ELF-1 (cell line): Measurements from ENCODE around the gene ZNF652.
"Not testable (repeated sequence)": the region's sequence is repeated elsewhere in the genome, so short reads cannot be mapped to it uniquely, and the experiment has no call there.

ENCODE experiments used
- DNase-seq: peaks from one replicate; pipeline ENCODE4 v3.0.0-alpha.2; 2016; ENCODE audit warnings: low read depth, low spot score

ZNF652 gene

DNA sequence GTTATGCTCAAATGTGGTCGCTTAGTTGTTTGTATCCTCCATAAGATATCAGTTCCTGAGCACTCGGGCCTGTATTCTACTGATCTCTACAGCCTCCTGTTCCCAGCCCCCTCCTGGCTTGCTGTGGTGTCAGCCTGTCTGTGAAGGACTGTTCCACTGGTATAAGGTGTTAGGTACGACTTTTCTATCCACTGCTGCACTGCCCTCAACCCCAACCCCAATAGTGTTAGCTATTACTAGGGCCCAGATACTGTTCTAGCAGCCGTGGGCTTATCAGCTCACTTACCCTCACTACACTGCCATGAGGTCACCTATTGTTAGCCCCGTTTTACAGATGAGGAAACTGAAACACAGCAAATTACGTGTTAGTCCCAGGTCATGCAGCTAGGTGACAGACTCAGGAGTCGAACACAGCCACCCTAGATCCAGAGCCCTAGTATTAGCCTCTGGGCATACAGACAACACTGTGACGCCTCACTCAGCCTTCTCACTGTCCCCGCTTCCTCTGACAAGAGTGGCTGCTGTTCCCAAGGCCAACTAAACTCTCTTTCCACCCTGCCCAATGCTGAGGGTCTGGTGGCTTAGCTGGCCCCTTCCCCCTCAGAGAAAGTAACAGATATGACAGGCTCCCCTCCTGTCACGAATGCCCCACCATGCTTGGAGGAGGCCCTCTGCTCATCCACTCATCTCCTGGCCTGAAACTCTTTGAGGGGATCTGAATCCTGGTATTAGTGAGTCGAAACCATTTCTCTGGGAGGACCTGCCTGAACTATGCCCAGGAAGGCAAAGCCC is 25.6 kb upstream of the ZNF652 start:
- no peak for DNase-seq

DNA sequence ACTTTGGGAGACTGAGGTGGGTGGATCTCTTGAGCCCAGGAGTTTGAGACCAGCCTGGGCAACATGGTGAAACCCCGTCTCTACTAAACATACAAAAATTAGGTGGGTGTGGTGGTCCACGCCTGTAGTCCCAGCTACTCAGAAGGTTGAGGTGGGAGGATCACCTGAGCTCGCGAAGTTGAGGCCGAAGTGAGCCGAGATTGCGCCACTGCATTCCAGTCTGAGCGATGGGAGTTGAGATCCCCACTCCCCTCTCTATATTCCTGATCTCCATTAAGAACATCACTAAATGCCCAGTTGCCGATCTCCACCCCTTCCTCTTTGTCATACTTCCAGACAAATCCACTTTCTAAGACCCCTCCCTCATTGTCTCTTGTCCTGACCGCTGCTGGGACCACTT is 24.3 kb upstream of the ZNF652 start:
- no peak for DNase-seq

DNA sequence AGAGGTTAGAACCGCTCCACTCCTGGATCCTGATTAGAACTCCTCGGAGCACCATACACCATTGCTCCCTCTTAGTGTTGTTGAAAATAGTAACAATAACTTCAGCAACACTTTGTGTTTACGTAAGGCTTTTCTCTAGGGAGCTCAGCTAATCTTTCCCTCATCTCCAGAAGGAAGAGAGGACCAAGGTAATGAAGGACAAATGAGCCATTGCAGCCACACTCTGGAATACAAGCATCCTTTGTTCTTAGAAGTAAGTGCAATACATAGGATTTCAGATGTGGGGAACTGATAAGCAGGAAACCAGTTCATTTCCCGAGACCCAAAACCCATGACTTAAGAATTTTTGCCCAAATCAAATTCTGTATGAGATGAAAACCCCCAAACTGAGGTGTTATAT is 22.9 kb upstream of the ZNF652 start:
- DNase-seq = no peak

DNA sequence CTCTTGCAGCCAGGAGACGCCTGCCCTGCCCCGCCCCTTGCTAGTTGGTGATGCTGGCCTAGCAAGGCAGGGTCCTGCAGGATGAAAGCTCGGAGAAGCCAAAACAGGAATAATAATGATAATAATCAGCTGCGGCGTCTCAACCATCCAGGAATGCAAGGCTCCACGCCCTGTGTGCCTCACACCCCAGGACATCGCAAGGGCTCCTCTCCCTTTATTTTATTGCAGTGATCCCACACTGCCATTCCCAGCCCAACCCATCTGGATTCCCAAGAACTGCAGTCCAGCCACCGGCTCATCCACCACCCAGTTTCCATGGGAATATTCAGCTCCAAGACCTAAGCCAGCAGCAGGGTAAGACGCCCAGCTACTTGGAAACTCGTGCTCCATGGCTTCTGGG is 21.0 kb upstream of the ZNF652 start:
- DNase-seq = no peak

DNA sequence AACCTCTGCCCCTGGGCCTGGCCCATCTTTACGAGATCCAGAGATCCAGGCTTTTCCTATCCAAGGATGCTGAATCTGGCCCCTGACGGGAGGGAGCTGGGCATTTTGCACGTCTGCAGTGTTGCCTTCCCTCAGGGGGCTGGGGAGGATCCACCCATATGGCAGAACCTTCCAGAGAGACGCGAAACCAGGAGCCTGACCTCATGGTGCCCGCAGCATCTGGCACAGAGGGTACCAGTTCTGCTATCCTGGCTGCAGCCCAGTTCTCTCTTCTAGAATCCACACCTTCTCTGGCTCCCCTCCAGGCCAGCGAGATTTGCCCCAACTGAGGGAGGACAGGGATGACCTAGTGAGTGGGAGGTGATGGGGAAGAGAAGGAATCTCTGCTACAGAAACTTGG is 20.5 kb upstream of the ZNF652 start:
- no peak for DNase-seq

DNA sequence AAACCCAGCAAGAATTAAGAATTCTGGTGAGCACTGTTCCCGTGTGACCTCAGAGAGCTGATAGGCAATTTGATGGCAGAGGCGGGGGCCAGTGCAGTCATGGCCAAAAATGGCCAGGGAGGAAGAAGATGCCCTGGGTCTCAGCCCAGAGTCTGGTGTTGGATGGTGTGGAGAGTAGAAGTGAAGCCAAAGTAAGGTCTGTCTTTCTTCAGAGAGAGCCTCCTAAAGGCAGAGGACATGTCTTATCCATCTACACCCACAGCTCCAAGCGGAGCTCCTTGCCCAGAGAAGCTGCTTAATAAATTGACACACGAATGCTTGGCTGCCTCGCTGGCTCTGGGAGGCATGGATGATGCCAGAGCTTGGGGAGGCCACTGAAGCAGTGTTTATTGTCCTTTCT is 19.7 kb upstream of the ZNF652 start:
- DNase-seq = no peak

DNA sequence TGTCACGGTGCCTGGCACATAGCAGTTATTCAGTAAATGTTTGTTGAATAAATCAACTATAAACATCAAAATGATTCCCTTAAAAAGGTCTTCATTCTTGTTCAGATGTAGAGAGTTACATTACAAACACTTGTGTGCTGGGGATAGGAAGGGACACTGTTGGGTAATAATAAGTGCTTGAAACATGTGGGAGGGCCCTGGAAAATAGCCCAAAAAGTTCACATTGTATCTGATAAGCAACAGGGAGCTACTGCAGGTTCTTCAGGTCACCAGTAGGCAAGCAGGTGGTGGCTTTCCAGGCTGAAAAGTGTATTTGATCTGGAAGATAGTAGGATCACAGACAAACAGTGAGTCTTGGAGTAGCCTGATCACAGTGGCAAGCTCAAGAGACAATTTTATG is 19.0 kb upstream of the ZNF652 start:
- no peak for DNase-seq

DNA sequence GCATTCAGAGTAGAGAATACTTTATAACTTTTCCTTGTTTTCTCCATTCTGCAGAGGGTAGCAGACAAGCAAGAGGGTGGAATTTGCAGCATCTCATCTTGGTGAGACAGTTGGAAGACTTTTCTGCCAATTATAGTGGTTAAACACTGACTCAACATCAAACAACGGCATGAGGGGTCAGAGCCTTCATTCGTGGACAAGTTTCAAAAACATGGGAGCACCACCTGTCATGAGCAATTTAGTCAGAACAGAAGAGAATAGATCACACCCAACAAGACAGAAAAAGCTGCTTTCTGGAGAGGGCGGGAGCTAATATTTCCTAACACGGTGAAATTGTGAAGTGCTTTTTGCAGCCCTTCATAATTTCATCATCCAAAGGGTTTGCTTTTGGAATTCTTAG is 17.9 kb upstream of the ZNF652 start:
- no peak for DNase-seq

DNA sequence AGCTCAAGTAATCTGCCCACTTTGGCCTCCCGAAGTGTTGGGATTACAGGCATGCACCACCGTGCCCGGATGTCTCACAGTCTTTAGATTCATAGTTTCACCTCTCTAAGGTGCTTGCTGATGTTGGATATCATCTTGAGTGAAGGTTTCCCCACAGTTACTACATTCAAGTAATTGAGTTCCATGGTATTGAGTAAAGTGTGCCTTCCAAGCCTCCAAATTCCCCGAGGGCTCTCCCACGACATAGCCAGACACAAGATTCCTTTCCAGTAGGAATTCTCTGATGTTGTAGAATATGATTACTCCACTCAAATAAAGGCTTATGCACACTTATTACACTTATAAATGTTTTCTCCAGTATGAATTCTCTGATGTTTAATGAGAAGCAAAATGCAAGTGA is 16.3 kb upstream of the ZNF652 start:
- DNase-seq = no peak

DNA sequence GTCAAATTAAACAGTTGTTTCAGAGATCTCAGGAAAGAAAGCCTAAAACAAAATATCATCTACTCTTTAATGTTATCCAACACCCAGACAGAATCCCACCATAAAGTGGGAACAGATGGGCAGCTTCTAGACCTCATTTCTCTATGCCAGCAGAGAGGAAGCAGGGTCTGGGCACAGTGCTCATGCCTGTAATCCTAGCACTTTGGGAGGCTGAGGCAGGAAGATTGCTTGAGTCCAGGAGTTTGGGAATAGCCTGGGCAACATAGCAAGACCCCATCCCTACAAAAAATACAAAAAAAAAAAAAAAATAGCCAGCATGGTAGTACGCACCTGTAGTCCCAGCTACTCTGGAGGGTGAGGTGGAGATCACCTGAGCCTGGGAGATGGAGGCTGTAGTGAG is 13.5 kb upstream of the ZNF652 start:
- no peak for DNase-seq

DNA sequence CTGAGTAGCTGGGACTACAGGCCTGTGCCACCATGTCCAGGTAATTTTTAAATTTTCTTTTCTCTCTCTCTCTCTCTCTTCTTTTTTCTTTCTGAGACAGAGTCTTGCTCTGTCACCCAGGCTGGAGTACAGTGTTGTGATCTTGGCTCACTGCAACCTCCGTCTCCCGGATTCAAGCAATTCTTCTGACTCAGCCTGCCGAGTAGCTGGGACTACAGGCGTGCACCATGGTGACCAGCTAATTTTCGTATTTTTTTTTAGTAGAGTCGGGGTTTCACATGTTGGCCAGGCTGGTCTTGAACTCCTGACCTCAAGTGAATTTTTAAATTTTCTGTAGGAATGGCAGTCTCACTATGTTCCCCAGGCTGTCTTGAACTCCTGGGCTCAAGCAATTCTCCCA is 11.1 kb upstream of the ZNF652 start:
- no peak for DNase-seq

DNA sequence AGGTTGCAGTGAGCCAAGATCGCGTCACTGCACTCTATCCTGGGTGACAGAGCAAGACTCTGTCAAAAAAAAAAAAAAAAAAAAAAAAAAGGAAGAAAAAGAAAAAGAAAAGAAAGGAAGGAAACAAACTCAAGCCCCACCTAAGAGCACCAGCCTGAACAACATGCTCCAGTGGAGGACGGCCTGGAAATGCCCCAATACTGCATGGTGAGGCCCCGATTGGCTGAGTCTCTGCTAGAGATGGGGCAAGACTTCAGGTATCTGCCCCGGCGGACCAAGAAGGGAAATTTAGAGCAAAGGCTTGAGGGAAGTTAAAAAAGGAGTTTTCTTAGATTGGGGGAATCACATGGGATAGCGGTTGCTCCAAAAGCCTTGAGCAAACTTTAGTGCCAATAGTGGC is 10.4 kb upstream of the ZNF652 start:
- DNase-seq = no peak

DNA sequence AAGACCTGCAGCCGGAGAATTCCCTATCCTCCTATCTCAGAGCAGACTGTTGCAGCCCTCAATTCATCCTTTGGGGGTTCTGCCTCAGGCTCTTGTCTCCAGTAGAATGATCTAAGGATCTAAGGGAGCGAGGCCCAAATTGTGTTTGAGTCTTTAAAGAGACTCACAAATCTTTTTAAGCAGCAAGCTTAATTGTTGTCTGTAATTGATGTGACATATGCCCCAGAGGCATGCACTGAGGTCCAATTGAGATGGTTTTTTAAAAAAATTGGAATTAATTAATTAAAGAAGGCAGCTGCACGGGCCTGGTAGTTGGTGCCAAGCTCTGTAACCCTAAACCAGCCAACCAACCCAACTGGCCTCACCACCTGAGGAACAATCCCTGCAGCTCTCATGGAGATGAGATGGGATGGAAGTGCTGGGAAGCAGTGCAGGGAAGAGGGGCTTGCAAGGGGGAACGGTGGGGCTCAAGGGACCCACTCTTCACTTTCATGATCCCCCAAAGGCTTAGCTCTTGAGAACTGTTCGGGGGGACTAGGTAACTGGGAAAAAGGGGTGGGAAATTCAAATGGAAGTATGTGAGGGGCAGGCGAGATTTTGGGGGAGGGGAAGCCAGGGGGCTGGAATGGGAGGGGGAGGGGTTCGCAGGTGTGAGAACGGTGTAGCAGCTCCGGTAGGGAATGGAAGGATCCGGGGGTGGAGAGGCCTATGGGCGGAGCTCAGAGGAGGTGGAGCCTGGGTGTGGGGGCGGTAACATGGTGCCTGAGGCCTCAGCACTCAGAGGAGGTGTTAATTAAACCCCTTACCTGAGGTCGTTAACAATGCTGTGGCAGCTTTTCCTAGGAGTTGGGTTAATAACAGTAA is 9.2 kb upstream of the ZNF652 start:
- DNase-seq = peak; percentile 89

DNA sequence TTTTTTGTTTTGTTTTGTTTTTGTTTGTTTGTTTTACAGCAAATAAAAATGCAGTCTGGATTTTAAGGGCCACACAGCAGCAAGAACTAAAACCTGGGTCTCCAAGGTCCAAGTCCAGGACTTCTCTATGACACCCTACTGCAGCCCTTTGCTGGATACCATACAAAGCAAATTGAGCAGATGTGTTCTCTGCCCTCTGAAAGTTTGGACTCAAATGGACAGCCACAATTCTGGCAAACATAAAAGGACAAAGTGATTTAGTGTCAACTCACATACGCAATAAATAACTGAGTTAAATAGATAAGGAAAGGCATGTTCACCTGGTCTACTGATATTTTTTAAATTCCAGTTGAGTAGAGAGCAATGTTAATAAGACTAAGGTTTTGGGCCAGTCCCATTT is 7.7 kb upstream of the ZNF652 start:
- DNase-seq = no peak

DNA sequence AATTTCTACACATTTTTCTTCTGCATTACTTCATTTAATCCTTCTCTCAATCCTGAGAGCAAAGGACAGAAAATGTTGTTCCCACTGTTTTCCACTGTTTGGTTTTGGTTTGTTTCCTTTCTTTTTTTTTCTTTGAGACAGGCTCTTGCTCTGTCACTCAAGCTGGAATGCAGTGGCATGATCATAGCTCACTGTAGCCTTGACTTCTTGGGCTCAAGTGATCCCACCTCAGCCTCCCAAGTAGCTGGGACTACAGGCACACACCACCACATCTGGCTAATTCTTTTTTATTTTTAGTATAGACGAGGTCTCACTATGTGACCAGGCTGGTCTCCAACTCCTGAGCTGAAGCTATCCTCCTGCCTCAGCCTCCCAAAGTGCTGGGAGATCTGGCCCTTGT is 7.0 kb upstream of the ZNF652 start:
- DNase-seq = no peak

DNA sequence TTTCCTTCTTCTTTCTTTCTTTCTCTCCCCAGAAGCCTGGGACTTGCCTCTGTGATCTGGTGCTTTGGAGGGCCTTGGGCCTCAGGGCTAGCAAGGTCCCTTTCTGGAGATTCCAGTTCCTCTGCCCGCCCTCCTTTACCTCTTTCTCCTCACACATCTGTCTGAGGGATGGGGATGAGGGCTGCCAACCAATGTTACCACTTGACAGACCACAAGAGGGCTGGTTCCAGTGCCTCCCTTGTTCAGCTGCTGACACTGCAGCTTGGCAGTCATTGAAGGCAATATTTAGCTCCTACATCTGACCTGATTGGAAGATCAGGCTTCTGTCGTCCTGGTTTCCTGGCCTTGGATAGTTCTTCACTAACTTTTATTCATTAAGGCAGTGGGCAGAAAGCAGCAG is 3.6 kb upstream of the ZNF652 start:
- peak; percentile 79 for DNase-seq

DNA sequence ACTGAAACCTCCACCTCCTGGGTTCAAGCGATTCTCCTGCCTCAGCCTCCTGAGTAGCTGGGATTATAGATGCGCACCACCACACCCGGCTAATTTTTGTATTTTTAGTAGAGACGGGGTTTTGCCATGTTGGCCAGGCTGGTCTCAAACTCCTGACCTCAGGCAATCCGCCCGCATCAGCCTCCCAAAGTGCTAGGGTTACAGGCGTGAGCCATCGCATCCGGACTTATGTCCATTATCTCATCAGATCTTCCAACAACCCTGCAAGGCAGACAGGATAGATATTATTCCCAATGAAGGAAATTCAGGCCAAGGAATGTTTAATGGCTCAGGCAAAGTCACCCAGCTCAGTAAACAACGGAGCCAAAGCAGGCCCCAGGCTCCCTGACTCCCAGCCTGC is 3.1 kb upstream of the ZNF652 start:
- DNase-seq = not testable (repeated sequence)

DNA sequence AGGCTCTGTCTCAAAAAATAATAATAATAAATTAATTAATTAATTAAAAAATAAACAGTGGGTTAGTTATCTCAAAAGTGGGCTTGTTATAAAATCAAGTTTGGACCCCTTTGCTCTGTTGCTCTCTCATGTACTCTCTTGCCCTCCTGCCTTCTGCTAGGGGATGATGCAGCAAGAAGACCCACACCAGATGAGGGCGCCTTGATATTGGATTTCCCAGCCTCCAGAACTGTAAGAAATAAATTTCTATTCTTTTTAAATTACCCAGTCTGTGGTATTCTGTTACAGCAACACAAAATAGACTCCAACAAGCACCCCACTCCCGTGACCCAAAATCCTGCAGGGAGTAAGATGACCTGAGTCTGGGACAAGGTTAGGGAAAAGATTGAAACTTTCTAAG is 2.1 kb upstream of the ZNF652 start:
- no peak for DNase-seq

DNA sequence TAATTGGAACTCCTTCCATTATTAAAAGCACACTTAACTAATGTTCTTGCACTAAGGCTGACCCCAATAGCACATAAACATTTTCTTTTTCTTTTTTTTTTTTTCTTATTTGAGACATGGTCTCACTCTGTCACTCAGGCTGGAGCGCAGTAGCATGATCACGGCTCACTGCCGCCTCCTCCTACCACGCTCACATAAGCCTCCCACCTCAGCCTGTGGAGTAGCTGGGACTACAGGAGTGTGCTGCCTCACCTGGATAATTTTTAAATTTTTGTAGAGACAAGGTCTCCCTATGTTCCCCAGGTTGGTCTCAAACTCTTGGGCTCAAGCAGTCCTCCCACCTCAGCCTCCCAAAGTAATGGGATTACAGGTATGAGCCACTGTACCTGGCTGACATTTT is 1.2 kb upstream of the ZNF652 start:
- DNase-seq = no peak

DNA sequence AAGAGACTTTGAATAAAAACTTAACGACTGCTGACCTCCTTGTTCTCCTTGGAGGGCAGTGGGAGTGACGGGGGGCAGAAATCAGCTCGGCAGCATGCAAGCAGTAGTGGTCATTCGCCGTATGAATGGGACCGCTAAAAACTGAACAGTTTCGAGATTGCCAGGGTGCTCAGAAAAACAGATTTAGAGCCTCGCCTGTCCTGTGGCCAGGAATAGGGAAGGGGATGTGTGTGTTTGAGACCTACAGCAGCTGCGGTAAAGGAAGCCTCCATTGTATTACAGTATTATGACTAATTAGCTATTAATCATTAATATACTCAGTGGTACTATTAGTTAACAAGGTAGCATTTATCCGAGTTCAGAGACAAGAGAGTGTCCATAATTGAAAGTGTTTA is 670 bp upstream of the ZNF652 start:
- no peak for DNase-seq

DNA sequence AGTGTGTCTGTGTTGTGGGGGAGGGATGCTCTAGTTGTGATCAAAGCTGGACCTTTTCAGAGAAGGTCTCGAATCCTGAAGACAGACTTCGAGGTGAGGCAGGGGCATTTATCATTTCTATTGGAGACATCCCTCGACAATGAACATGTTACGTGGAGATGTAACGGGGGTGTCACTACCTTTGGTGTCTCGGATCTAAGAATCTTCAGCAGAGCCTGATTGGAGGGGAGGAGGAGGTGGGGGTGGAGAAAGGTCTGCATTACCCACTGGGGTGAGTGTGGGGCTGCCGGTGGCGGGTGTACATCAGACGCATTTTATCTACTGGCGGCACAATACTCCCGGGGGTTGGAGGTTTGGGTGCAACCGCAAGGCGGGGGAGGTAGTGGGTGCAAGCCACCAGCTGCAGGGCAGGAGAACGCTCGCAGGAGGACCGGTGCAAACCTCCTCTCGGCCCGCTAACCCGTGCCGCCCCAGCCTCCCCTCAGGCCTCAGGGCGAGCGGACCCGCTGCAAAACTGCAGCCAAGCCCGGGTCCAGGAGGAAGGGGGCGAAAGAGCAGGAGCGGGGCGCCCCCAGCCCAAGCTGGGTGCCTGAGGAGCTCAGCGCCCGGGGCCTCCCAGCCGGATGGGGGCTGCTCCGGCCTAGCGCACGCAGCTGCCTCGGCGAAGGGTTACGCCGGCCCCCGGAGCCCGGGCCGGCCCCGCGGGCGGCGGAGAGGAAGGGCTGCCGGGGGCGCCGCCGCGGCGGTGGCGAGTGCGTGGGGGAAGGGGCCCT is 735 bp downstream of the ZNF652 start:
- peak; percentile 49 for DNase-seq

DNA sequence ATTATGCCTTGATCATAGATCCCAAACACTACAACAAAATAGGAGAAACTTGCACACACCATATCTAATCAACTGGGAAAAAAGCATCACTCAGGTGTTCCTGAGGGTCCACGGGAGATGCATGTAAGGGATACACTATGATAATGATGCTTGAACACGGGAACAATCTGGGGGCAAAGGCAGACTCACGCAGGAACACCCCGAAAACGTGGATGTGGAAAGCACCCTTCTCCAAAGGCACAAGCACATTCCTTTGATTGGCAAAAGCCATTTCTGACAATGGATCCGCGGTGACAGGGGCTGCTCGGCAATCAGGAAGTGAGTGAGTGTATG is 1.3 kb downstream of the ZNF652 start:
- no peak for DNase-seq
